ENCODE results near the gene PCED1B.

Gene PCED1B

GRCh38 chr12:47120736-47121135, 41.3 kb downstream of the PCED1B start:
- no peak for DNase-seq (ENCODE audit: low read depth)

DNA sequence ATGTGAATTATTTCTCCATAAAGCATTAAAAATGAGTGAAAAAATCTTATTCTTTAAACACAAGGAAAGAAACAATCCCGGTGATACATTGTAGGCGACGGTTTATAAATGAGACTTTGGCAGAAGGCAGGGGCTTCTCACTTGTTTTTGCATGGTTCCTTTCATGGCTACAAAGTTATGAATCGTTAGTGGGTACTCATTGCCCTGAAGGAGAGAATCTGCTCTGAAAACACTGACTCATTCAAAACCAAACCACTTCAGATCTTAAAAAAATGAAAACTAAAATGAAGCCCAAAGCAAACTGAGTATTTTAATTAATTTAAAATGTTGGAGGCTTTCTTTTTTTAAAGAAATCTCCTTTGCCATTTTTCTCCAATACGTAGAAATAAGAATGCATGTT, 41.7 kb downstream of the PCED1B start:
- DNase-seq (ENCODE audit: low read depth) = peak; percentile 35

- DNase-seq (ENCODE audit: low read depth) = no peak
Measured at GRCh38 chr12:47122602-47123001, 43.2 kb downstream of the PCED1B start.

DNA sequence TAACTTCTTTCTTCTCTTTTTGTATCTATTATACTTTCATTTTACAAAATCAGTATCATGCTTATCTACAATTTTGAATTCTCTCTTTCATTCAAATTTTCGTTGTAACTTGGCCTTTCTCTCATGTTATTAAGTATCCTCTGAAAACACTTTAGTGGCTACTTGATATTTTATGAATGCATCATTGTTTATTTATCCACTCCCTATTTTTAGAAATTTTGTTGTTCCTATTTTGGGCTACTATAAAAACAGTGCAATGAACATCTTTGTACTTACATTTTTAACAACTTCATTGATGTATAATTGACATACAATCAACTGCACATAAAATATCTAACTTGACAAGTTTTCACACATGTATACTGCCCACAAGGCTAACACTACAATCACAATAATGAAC, 44.3 kb downstream of the PCED1B start:
- no peak for DNase-seq (ENCODE audit: low read depth)

- DNase-seq (ENCODE audit: low read depth) = peak; percentile 87
Measured at GRCh38 chr12:47124451-47124850, 45.0 kb downstream of the PCED1B start.

DNA sequence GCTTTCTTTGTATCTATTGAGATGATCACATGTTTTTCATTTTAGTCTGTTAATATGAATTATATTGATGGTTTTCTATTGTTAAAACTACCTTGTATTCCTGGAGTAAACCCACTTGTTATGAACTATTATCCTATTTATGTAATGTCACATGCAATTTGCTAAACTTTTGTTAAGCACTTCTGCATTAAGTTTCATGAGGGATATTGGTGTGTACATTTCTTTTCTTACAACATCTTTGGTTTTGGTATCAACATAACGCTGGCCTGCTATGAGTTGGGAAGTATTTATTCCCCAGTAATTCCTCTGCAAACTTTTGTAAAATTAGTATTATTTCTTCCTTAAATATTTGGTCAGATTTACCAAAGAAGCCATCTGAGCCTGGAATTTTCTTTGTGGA, 46.8 kb downstream of the PCED1B start:
- no peak for DNase-seq (ENCODE audit: low read depth)

DNA sequence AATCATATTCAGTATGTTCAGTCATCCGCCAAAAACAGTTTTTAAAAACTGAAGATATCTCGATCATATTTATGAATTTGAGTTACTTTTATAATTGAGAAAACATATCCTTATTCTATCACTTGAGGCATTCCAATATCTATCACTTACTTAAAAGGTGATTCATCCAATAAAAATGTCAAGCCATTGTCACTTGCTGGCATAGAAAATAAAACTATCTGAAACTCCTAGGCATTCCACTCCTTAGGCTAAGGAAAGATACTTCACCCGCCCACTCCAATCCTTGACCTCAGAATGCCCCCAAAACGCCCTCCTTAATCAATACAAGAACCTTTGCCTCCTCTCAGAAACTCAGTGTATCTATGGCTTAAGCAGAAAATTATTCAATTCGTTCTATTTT, 51.6 kb downstream of the PCED1B start:
- DNase-seq (ENCODE audit: low read depth) = no peak

- DNase-seq (ENCODE audit: low read depth) = no peak
Measured at GRCh38 chr12:47134005-47134404, 54.6 kb downstream of the PCED1B start.

DNA sequence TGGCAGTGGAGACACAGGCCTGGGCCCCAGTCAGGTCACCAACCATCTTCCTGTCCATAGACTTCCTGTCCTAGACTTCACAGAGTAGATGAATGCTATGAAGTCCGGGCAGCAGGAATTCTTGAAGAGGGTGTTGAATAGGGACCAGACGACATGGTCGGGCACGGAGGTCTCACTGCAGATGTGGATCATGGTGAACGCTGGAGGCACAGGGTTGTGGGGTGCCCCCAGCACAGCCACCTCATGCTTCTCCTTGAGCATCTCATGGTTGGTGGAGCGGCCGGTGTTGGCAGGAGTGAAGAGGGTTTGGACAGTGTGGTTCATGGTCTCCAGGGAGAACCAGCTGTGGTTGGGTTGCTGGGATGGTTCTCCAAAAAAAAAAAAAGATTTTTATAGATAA, 56.2 kb downstream of the PCED1B start:
- DNase-seq (ENCODE audit: low read depth) = no peak

DNA sequence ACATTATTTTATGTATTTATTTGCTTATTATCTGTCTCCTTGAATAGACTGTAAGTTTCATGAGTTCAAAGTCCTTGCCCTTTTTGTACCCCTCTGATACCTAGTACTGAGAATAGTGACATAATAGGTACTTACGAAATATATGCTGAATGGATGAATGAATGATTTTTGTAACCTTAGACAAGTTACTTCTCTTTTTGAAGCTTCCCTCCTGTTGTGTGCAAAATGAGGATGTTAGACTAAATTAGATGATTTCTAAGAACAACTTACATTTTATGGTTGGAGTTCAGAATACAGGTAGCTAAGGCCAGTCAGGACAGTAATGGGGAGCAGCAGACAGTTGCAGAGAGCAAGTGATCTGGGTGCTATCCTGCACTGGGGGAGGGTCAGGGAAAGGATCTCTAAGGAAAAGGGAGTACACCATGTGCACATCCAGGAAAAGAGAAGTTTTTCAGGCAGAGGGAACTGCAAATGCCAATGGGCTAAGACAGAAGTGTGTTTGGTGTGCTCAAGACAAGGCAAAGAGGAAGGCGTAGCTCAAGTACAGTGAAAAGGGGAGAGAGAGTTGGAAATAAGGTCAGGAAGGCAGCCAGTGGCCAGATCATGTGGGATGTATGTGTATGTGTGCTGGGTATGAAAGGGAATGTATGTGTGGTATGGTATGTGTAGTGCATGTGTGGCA, 59.7 kb downstream of the PCED1B start:
- DNase-seq (ENCODE audit: low read depth) = no peak

GRCh38 chr12:47141459-47141858, 62.0 kb downstream of the PCED1B start:
- no peak for DNase-seq (ENCODE audit: low read depth)

- no peak for DNase-seq (ENCODE audit: low read depth)
Measured at GRCh38 chr12:47144769-47145168, 65.3 kb downstream of the PCED1B start.

GRCh38 chr12:47145188-47145587, 65.8 kb downstream of the PCED1B start:
- DNase-seq (ENCODE audit: low read depth) = no peak

GRCh38 chr12:47147739-47148138, 68.3 kb downstream of the PCED1B start:
- DNase-seq (ENCODE audit: low read depth) = no peak

DNA sequence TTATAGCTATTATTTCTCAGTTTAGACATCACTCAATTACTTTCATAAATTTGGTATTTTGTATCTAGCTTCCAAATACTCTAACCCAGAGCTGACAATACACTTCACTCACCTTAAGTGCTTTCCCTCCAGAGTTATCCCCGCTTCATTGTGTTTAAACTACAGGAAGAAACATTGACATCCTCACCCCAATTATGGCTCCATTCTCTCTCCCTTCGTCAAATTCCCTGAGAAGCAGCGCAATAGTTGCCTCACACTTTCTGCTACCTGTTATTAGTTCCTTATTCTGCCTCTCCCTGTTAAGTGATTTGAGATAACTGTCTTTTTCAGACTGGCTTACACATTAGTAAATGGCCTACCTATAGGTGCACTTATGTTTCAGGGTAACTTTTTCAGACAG, 69.7 kb downstream of the PCED1B start:
- DNase-seq (ENCODE audit: low read depth) = no peak

GRCh38 chr12:47152095-47152494, 72.7 kb downstream of the PCED1B start:
- DNase-seq (ENCODE audit: low read depth) = no peak

GRCh38 chr12:47155457-47156166, 76.2 kb downstream of the PCED1B start:
- DNase-seq (ENCODE audit: low read depth) = peak; percentile 77

DNA sequence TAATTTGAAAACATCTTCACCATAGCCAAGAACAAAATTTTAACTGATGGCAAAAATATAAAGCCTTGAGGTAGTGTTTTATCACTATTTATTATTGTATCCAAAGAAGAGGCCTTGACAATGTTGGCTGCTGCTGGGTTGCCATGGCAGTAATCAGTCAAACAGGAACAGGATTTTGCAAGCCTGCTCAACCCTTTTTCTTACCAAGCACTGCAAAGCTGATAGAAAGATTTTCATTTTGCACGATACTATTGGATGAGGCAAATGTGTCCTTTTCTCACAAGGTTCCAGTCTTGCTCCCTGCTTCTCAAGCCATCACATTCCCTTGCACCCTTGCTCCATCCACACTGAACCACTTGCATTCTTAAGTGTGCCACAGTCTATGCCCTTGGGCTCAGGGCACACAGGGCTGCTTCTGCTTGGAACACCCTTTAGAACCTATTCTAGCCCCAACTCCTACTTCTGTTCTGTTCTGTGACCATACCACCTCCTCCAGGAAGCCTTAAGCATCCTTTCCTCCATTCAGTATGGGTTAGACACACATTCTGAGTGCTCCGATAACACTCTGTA, 76.8 kb downstream of the PCED1B start:
- DNase-seq (ENCODE audit: low read depth) = peak; percentile 86

DNA sequence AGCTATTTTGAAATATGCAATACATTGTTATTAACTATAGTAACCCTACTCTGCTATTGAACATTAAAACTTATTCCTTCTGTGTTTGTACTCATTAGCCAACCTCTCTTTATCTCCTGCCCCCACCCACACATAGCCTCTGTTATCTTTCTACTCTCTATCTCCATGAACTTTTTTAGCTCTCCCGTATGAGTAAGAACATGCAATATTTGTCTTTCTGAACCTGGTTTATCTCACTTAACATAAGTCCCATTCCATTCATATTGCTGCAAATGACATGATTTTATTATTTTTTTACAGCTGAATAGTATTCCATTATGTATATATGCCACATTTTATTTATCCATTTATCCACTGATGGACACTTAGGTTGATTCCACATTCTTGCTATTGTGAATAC, 79.4 kb downstream of the PCED1B start:
- no peak for DNase-seq (ENCODE audit: low read depth)

- DNase-seq (ENCODE audit: low read depth) = no peak
Measured at GRCh38 chr12:47159348-47159747, 79.9 kb downstream of the PCED1B start.

DNA sequence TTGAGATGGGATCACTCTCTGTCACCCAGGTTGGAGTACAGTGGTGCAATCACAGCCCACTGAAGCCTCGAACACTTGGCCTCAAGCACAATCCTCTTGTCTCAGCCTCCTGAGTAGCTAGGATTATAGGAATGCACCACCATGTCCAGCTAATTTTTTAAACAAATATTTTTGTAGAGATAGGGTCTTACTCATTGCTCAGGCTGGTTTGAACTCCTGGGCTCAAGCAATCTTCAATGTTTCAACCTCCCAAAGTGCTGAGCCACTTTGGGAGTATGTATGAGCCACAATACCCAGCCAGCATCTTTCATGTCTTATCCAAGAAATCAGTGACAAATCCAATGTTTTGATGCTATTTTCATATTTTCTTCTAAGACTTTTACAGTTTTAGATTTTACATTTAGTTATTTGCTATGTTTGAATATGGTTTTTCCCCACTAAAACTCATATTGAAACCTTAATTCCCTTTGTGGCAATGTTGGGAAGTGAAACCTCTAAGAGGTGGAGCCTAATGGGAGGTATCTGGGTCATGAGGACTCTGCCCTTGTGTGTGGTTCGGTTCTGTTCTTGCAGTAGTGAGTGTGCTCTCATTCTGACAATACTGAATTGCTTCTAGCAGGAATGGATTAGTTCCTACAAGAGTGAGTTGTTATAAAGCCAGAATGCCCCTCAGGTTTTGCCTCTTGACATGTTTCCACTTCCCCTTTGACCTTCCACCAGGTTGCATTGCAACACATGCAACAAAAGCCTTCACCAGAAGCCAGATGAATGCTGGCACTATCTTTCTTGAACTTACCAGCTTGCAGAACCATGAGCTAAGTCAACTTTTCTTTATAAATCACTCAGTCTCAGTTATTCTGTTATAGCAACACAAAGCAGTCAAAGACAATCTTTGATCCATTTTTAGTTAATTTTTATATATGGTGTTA, 81.2 kb downstream of the PCED1B start:
- DNase-seq (ENCODE audit: low read depth) = no peak

DNA sequence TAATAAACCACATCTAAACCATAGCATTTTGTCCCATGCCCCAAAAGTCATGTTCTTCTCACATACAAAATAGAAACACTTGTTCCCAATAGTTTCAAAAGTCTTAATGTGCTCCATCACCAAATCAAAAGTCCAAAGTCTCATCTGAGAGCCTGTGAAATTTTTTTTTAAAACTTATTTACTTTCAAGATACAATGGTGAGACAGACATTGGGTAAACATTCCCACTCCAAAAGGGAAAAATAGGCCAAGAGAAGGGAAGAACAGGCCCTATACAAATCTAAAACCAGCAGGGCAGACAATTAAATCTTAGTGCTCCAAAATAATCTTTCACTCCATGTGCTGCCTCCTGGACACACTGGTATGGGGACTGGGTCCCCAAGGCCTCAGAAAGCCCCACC, 84.7 kb downstream of the PCED1B start:
- DNase-seq (ENCODE audit: low read depth) = no peak
